ENCODE data around the gene TRAF1. TPM values are rescaled to one million over a fixed set of nuclear protein-coding genes. Genes with fewer than 3 reads are reported as not detected.

The TRAF1 gene
- total RNA-seq, 1 donor from 2014 or later: 4.1 TPM

DNA sequence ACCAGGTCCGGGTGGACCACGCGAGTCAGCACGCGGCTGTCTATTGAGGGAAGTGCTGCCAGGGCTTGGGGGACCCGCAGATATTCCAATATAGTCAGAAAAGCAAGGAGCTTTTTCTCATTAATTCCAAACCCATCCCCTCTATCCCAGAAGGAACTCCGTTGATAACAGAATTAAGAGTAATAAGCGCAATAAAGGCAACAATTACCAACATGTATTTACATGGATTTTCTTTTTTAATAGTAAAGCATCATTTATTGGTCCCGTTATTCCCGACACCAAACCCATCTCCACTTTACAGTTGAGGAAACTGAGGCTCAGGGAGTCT, 57.3 kb downstream of the TRAF1 start:
- DNase-seq: no peak

DNA sequence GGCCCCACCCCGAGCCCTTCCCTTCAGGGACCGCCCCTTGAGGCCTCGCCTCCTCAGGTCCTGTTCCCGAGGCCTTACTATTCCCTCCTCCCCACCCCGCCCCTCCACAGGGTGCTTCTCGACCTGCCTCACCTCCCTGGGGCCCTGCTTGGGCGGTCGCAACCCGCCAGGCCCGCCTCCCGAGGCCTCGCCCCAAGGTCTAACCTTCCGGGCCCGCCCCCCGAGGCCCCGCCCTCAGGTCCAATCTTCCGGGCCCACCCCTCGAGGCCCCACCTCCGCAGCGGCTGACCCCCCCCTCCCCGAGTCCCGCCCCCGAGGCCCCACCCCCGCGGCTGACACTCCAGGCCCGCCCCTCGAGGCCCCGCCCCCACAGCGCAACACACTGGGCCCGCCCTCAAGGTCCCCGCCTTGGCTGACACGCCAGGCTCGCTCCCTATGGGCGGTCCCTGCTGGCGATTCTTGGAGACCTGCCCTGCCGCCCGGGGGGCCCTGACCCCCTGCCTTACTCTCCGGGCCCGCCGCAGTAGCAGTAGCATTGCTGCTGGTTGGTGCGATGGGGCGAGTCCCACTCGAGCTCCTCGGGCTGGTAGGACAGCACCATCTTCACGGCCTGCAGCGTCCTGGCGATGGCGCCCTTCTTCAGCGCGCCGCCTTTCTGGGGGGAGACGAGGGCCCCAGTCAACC, 57.8 kb downstream of the TRAF1 start:
- peak; percentile 82 for DNase-seq

DNA sequence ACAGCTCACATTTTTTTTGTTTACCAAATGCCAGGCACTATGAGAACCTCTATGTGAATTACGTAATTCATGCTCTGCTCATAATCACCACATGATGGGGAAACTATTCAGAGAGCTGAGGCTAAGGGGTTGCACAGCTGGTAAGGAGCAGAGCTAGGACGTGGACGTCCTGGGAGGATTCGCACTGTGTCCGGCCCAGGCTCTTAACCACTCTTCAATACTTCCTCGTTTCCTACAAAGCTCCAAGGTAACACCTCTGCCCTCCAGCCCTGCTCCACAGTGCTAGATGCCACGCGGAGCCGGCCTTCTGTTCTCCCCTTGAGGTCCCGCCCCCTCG, 58.3 kb downstream of the TRAF1 start:
- DNase-seq: peak; percentile 59

DNA sequence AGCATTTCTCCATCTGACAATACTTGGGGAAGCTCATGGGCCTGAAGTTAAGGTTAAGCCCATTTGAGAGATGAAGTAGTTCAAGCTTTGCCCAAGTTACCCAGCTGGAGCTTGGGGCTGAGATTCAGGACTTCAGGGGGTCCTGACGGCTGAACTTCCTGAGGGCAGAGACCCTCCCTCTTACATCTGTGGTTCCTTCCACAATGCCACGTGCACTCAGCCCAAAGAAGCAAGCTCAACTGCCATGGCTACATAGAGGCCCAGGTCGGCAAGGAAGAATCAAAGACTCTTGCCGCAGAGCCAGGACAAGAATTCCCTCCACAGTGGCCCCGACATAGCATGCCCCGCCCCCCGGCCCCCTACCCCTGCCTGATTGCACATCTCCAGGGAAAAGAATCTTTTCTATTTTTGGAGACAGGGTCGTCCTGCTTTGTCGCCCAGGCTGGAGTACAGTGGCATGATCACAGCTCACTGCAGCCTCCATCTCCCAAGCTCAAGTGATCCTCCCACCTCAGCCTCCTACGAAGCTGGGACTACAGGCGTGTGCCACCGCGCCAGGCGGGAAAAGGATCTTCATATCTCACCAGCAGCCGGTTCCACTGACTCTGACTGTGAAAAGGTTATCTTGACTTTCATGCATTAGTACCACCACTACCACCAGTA, 58.8 kb downstream of the TRAF1 start:
- DNase-seq: no peak

DNA sequence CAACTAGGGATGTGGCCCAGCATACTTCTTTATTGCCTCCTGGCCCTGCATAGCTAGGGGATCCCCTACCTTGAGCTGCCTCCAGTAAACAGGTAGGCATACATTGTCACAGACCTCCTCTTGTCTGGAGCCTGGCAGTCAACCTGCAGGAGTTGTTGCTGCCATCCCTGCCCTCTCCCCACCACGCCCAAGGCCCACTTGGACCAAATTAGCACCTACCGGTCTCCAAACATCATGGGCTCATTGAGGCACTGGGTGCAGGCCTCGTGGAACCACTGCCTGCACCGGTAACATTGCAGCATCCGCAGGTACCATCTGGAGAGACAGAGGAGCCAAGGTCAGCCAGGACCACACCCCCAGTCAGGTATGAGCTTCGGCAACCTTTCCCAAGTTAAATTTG, 59.9 kb downstream of the TRAF1 start:
- no peak for DNase-seq

DNA sequence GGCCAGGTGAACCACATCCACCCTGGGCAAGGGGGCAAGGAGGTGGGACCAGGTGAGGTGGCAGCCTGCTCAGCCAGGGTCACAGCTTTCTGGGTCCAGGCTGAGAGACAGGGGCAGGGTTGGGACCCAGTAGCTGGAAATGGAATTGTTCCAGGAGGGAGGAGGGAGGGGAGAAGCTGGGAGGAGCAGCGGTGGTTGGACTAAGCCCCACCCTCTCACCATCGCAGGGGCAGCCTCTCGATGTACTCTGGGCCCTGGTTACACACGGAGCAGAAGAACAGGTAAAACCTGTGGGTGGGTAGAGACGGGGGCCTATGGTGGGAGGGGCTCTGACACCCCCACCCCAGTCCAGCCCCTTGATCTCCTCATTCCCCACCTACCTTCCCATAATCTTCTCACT, 60.8 kb downstream of the TRAF1 start:
- DNase-seq: no peak

DNA sequence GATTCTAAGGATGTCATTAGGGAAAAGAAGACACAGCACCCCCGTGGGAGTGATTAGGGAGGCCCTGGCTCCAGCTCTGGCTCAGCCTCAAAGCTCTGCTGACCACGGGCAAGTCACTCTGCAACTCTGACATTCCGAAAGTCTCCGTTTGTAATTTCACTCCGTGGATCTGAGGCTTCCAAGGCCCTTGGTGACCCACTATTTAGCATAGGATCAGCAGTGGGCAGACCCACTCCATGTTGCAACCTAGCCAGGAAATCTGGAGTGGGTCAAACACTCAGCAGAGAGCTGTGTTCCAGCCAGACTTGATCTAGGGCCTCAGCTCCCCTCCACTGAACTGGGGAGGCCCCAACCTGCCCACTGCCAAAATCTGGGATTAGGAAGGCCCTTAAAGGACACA, 61.4 kb downstream of the TRAF1 start:
- no peak for DNase-seq

DNA sequence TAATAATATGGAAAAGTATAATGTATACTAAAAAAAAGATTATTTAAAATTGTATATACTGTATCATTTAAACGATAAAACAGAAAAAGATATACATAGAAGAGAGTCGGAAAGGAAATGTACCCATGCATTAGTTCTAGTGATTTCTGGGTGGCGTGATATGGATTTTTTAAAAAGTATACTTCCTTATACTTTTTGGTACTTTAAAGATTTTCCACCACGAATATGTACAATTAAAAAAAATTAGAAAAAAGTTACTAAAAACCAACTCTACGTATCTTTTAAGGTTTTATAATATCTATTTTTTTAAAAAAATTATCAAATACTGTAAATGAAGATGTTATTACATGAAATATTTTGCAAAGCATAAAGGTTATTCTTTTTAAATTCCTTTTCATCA, 61.9 kb downstream of the TRAF1 start:
- no peak for DNase-seq

DNA sequence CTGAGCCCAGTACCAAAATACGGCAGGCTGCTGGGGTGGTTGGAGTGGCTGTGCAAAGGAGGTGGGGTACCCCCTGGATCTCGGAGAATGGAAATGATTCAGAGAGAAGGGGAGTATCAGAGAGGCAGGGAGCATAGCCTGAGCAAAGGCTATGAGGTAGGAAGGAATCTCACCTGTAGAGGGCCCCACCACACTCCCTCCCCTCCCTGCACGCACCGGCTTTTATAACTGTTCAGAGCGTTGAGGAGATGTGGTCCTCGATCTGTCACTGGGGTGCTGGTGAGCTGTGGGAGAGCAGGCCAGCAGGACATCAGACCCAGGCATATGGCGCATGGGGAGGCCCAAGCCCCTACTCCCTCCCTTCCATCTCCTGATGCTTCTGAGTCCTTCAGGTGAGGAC, 62.8 kb downstream of the TRAF1 start:
- DNase-seq: no peak

DNA sequence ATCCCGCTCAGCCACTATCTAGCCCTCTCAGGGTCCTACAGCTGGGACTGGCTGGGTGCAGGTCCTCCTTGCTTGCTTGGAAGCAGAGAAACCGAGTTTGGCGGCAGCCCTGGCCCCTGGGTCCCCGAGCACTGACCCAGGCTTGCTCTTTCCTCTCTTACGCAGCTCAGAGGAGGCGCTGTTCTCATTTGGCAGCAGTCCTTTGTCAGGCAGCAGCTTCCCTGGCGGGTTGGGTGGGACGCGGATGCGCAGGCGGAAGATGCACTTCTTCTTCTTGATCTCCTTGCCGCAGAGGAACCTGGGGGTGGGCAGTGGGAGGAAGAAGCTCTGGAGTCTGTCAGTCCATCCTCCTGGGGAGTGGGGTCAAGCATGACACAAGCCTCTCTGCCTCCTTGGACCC, 64.1 kb downstream of the TRAF1 start:
- DNase-seq: no peak

DNA sequence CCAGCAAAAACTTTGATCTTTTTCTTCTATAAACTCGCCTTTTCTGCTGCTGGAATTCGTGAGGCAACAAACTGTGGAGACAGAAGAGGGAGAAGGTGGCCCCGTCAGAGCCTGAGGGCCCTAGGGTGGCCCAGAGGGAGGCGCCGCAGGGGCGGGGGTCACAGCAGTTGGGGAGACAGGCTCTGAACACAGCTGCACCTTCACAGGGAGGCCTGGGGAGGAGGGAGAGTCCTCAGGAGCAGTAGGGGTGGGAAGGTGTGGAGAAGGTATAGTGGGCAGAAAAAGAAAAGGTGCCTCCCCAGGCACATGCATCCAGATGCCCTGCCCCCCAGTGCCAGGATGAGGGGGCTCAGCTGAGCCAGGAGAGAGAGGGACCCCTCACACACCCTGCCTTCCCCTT, 64.7 kb downstream of the TRAF1 start:
- no peak for DNase-seq

DNA sequence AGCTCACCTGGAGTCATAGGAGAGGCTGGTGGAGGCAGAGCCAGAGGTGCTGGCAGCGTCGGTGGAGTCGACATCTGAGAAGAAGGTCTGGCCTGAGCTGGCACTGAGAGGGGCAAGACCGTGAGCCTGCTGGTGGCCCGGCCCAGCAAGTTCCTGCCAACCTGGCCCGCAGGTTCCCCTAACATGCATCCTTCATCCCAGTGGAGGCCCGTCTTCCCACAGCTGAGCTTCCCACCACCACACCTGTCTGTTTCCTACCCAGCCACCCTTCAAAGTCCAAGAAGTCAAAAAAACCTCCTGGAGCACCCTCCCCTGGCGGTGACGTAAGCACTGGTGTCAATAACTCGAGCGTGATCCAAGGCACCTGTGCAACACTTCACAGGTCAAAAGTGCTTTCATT, 66.5 kb downstream of the TRAF1 start:
- no peak for DNase-seq

DNA sequence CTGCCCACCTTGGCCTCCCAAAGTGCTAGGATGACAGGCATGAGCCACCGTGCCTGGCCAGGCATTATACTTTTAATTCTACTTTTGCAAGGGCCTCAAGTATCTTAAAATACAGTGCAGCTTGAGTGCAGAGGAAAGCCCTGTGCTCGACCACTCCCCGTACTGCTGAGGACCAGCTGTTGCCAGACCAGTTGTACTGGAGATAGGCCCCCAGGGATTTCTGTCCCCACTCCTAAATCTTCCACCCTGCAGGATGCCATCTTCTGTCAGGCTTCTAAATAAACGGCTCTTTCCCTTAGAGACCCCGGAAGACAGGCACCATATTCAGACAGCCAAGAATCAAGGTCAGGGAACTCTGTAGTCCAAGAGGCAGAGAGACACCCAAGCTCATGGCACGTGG, 67.2 kb downstream of the TRAF1 start:
- DNase-seq: no peak

DNA sequence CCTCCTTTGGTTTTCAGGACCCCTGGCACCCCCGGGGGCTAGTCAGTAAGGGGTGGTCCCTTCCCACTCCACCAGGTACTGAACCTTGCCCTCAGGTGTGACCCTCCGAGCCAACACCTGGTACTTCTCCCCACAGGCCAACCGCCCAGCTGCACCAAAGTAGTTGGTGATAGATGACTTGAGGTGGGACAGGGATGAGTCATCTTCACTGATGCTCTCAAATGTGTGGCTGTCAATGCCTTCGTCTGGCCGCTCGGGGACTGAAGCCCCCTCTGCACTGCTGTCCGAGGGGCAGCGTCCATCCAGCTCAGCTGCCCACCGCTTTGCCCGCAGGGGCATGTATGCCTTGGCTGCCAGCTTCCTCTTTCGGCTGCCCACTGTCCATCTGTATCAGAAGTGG, 68.7 kb downstream of the TRAF1 start:
- DNase-seq: no peak

DNA sequence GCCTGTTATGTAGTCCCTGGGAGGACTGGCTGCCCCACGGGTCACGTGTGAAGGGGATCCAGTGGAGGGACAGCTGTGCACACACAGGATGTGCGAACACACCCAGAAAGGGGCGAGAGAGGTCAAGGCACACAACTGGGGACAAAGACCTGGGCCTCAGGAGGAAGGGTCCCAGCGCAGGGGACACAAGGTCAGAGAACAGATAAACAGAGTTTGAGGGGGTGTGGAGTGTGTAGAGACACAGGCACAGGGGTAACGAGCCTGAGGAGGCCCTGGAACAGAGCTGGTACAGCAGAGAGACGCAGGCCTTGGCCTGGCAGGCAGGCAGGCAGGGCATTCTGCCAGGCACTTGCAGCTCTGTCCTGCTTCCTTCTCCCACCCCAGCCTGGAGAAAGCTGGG, 69.1 kb downstream of the TRAF1 start:
- no peak for DNase-seq

DNA sequence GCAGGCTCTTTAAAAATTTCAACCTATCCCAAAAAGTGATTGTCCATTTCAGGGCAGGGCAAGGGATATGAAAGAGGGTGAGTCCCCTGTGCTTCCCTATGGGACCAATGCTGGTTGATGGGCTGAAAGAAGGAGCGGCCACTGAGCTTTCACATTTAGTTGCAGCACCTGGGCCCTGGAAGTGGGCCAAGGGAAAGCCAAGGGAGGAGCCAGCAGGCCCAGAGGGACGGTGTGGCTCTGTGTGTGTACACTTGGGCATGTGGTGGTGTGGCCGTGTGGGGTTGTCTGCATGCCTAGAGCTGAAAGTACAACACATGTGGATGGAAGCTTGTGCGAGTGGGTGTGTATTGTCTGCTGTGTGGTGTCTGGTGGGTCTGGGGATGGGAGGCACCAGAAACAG, 69.9 kb downstream of the TRAF1 start:
- DNase-seq: no peak

DNA sequence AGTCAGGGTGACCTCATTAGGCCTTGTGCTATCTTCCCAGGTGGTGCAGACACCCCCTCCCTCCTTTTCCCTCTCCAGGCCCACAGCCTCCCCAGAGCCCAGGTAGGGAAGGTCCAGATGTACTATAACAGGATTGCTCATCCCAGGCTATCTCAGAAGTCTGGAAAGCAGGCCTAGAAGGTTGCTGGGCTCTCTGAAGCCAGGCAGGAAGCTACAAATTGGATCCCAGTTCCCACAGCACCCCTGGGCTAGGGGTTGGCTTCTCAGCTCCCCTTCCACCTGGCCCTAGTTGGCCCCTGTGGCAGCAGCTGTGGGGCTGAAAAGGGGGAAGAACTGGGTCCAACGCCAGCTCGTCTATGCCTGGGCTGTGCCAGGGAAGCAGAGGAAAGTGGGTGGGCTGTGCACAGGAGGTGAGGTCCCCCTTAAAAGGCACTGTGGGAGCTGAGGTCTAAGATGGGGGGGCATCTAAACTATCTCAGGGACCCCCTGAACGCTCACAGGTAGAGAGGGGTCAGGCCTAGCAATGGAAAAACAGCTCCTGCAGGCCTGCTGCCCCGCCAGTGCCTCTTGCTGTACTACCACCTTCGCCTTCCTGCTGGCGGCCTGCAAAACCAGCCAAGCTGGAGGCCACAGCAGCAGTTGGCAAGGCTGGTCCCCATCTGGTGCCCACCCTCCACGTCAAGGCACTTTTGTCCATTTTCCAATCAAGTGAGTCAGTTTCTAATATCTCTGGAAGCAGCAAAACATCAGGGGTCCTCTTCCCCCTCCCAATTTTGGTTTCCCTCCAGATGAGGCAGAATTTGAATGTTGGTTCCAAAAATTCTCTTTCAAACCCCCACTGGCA, 70.5 kb downstream of the TRAF1 start:
- no peak for DNase-seq

DNA sequence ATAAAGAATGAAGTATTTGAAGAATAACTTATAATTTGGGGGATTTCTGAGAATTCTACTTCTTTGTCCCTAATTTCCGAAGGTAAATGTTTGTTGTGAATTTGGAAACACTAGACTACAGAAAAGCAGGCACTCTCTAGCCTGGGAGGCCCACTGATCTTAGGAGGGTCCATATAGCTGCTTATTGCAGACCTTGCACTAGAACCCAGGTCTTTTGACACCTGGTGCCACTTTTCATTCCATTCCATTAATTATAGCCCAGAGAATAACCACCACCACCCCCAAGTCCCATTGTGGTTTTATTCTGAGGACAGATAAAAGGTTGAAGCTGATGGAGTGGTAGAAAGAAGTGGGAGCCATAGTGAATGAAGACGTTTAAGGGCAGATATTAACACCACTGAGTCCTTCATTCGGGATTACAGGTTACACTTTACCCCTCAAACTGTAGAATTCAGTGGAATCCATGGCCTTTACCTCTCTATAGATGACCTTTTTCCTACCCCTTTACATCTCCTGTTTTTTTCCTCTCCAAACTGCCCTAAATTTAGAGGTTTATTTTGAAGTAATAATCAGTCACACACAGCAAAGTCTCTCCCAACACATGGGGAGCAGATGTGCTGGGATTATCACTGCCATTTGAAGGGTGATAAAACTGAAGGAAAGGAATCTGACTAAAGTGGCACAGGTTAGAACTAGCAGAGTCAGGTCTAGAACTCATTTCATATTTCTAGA, 71.8 kb downstream of the TRAF1 start:
- no peak for DNase-seq

DNA sequence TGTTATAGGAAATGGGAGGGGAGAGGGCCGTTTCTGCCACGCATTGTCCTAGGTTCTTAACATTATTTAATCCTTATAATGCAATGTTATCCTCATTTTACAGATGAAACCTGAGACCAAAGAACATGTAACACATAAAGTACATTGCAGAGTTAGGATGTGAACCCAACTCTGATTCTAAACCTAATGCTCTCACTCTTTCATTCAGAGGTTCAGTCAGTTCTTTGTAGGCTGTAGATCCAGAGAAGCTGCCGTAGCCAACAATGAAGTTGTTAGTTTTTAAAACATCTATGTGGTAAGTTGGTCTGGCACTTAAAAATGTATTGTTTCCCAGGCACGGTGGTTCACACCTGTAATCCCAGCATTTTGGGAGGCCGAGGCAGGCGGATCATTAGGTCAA, 73.4 kb downstream of the TRAF1 start:
- no peak for DNase-seq
